Breast epithelium (tissue), 4 donors: ENCODE measurements around the gene DNAH8. TPM values are rescaled to one million over a fixed set of nuclear protein-coding genes. Genes with fewer than 3 reads are reported as not detected.

Experiments
- DNase-seq, 2 donors: peaks; one replicate each; pipeline ENCODE4 v3.0.0-alpha.2; 2019; ENCODE audit warnings: low spot score in 2 of 2
- H3K27ac ChIP-seq, 2 donors: fragments of 200-600 bp; sonication (generic) in 1 of 2; one replicate each; pipeline ENCODE4 v1.5.1; 2016 to 2019; ENCODE audit warnings: mild to moderate bottlenecking in 1 of 2
- H3K27me3 ChIP-seq, 2 donors: fragments of 200-600 bp; sonication (generic) in 1 of 2; one replicate each; pipeline versions ENCODE4 v1.5.1 to v1.6.0; 2017 to 2019; ENCODE audit warnings: control low read depth in 1 of 2, mild to moderate bottlenecking in 1 of 2
- H3K36me3 ChIP-seq: fragments of 200-600 bp; one replicate; pipeline ENCODE4 v1.5.1; 2019
- H3K4me1 ChIP-seq, 2 donors: fragments of 200-600 bp; sonication (generic); one replicate each; pipeline ENCODE4 v1.5.1; 2016 to 2019; ENCODE audit warnings: control low read depth in 1 of 2
- H3K4me3 ChIP-seq, 3 donors: fragments of 200-600 bp; sonication (generic); 1 replicate in 2 of 3; 2 replicates in 1 of 3; pipeline ENCODE4 v1.5.1; 2016 to 2019; ENCODE audit warnings: mild to moderate bottlenecking in 3 of 3, moderate library complexity in 2 of 3
- H3K9me3 ChIP-seq, 2 donors: fragments of 200-600 bp; sonication (generic) in 1 of 2; one replicate each; pipeline ENCODE4 v1.5.1; 2016 to 2019; ENCODE audit warnings: control low read depth in 1 of 2
- CTCF ChIP-seq, 3 donors: fragments of 450-650 bp; IDR thresholded peaks; one replicate each; pipeline ENCODE4 v1.5.1; 2016 to 2017; ENCODE audit warnings: antibody characterized with exemption in 3 of 3, mild to moderate bottlenecking in 3 of 3, moderate library complexity in 3 of 3
- POLR2A ChIP-seq: fragments of 450-650 bp; IDR thresholded peaks from one replicate; pipeline ENCODE4 v1.6.1; 2016; ENCODE audit warnings: antibody characterized with exemption, mild to moderate bottlenecking, moderate library complexity
- POLR2AphosphoS5 ChIP-seq, 3 donors: sonication (generic); formaldehyde crosslinking; IDR thresholded peaks; one replicate each; pipeline ENCODE4 v1.6.1; 2017; ENCODE audit warnings: antibody characterized with exemption in 3 of 3
- intact Hi-C: fragments of 100-400 bp; cut with DNase I; formaldehyde crosslinking; loops from one replicate; pipeline ENCODE4 v1.15.1; 2023; ENCODE audit warnings: low total_unique reads
- total RNA-seq, 3 donors: library from RNA; depleted of rRNA; stranded (reverse); fragments of >200 nt; gene quantifications; one replicate each; pipeline ENCODE4 v1.1.0, GENCODE V29; 2016

DNAH8 gene
- total RNA-seq, 3 donors from 2014 or later = under 0.01 TPM; not detected in 1

GRCh38 chr6:38843798-38844197, 128.7 kb downstream of the DNAH8 start:
- Histone ChIP-seq H3K27me3 (no peaks in the 10 kb centered on the region), H3K4me1 (no peaks in the 10 kb centered on the region), H3K9me3 (no peaks in the 10 kb centered on the region), H3K27ac (no peak overlapping the region), H3K4me3 (no peak overlapping the region), H3K36me3 (no peaks in the 10 kb centered on the region)
- intact Hi-C loops = no loop called here
- TF ChIP-seq POLR2A = no peak
- TF ChIP-seq POLR2AphosphoS5 (IDR thresholded peaks at IDR 0.05) = no peak
- TF ChIP-seq CTCF (IDR thresholded peaks at IDR 0.05) = no peak
- no peak for DNase-seq

GRCh38 chr6:38845931-38846330, 130.8 kb downstream of the DNAH8 start:
- no peak for DNase-seq
- intact Hi-C loops = no loop called here
- TF ChIP-seq CTCF (IDR thresholded peaks at IDR 0.05) (no peak), POLR2AphosphoS5 (IDR thresholded peaks at IDR 0.05) (no peak), POLR2A (no peak)

GRCh38 chr6:38846361-38846760, 131.2 kb downstream of the DNAH8 start:
- intact Hi-C loops = no loop called here
- no peaks in the 10 kb centered on the region for H3K36me3 ChIP-seq
- H3K4me1 ChIP-seq = no peaks in the 10 kb centered on the region

More at GRCh38 chr6:38845931-38846330, 130.8 kb downstream of the DNAH8 start:
- H3K9me3 ChIP-seq = no peaks in the 10 kb centered on the region
- H3K4me3 ChIP-seq = no peak overlapping the region
- no peaks in the 10 kb centered on the region for H3K4me1 ChIP-seq
- no peaks in the 10 kb centered on the region for H3K27me3 ChIP-seq
- no peak overlapping the region for H3K27ac ChIP-seq
- no peaks in the 10 kb centered on the region for H3K36me3 ChIP-seq

GRCh38 chr6:38846844-38847243, 131.7 kb downstream of the DNAH8 start:
- no peak overlapping the region for H3K27ac ChIP-seq
- H3K4me3 ChIP-seq = no peak overlapping the region
- DNase-seq = no peak
- no peaks in the 10 kb centered on the region for H3K36me3 ChIP-seq
- H3K9me3 ChIP-seq = no peaks in the 10 kb centered on the region
- no peaks in the 10 kb centered on the region for H3K27me3 ChIP-seq
- H3K4me1 ChIP-seq = no peaks in the 10 kb centered on the region
- no peak for TF ChIP-seq POLR2AphosphoS5 (IDR thresholded peaks at IDR 0.05)
- no peak for TF ChIP-seq POLR2A
- TF ChIP-seq CTCF (IDR thresholded peaks at IDR 0.05) = no peak
- intact Hi-C loops = no loop called here

More at GRCh38 chr6:38846361-38846760, 131.2 kb downstream of the DNAH8 start:
- no peaks in the 10 kb centered on the region for H3K27me3 ChIP-seq
- H3K27ac ChIP-seq = no peak overlapping the region
- DNase-seq = no peak
- H3K4me3 ChIP-seq = no peak overlapping the region
- no peak for TF ChIP-seq POLR2AphosphoS5 (IDR thresholded peaks at IDR 0.05)
- TF ChIP-seq CTCF (IDR thresholded peaks at IDR 0.05) = no peak
- TF ChIP-seq POLR2A = no peak
- no peaks in the 10 kb centered on the region for H3K9me3 ChIP-seq

GRCh38 chr6:38847497-38847896, 132.4 kb downstream of the DNAH8 start:
- TF ChIP-seq CTCF (IDR thresholded peaks at IDR 0.05) (no peak), POLR2A (no peak), POLR2AphosphoS5 (IDR thresholded peaks at IDR 0.05) (no peak)
- DNase-seq = no peak
- H3K36me3 ChIP-seq = no peaks in the 10 kb centered on the region
- no peaks in the 10 kb centered on the region for H3K4me1 ChIP-seq
- H3K9me3 ChIP-seq = no peaks in the 10 kb centered on the region
- intact Hi-C loops = no loop called here
- no peak overlapping the region for H3K4me3 ChIP-seq
- no peak overlapping the region for H3K27ac ChIP-seq
- no peaks in the 10 kb centered on the region for H3K27me3 ChIP-seq
